ENCODE results near the gene FAM199X.
"Not testable (repeated sequence)": the region's sequence is repeated elsewhere in the genome, so short reads cannot be mapped to it uniquely, and the experiment has no call there.

Gene FAM199X

DNA sequence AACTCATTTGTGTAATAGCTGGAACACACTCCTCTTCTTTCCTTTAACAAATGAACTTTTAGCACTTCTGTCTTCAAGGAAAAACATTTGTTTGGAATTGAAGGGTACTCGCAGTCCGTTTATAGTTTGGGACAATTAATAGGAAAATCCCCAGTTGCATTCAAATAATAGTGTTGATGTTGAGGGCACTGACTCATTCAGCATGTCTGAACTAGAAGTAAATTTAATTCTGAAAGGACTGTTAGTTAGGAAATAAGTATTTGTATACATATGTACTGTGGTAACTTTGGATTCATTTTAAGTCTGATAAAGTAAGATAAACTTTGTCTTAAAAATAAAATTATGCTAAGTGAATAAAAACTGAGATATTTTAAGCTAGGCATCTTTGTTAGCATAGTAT, 27.2 kb downstream of the FAM199X start:
- no peak for DNase-seq

DNA sequence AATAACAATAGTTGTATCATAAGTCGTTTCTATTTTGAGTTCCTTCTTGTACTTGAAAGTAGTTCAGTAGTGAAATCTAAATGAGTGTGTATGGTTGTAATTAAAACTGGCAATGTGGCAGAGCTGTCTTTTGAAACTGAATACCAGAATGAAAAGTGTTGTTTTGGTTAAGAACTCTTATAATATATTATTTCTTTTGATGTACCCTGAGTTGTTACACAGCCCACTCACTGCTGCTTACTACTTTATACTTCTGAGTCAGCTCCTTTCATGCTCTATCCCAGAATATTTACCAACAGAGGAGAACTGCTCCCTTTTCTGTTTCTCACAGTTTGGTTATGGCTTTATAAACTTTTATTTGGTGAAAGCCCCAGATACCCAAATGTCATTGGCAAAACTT, 28.8 kb downstream of the FAM199X start:
- no peak for DNase-seq

GRCh38 chrX:104195489-104196084, 29.3 kb downstream of the FAM199X start:
- no peak for DNase-seq

DNA sequence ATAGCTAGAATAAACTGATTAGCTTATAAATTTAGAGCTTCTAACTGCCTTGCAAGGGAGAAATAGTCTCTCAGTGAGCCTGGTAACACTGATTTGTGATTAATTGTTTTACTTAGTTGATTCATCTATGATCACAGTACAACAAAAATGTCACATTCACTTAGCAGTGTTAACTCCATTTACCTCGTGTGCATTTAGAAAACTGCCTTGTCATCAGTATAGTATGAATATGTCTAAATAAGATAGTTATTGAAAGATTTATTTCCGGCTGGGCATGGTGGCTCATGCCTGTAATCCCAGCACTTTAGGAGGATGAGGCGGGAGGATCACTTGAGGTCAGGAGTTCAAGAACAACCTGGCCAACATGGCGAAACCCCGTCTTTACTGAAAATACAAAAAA, 39.3 kb downstream of the FAM199X start:
- no peak for DNase-seq

DNA sequence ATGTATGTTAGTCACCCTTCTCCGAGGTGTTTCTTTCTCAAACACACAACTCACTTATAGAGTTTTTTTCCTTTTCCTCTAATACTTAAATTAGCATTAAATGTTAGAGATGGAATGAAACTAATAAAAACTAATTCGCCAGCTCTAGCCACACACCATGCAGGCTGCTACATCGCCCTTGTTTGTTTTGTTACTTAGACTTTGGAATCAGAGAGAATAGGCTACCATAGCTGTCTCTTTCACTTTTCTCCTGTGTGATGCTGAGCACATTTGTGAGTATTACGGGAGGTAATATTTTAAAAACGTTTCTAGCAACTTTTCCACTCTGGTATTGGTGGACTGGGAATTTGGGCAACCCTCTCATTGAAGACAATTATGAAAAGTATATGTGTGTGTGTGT, 44.9 kb downstream of the FAM199X start:
- DNase-seq = no peak

GRCh38 chrX:104230060-104230459, 63.8 kb downstream of the FAM199X start:
- DNase-seq = not testable (repeated sequence)

Measured in stimulated activated CD4-positive, alpha-beta T cell treated with anti-CD3 and anti-CD28 coated beads, Interleukin-4, amount 100 ng/mL, for 24 hours (primary cell).